Measurements from ENCODE around the gene SLC6A13.

- TF ChIP-seq CTCF (IDR thresholded peaks at IDR 0.05), result no peak
- TF ChIP-seq POLR2A (IDR thresholded peaks at IDR 0.05), result no peak
Observed at GRCh38 chr12:177336-177979, 85.2 kb downstream of the SLC6A13 start.

All from uterus (tissue), 2 donors.